Endothelial cell of umbilical vein (primary cell): ENCODE data around the gene HOXA1.

Source experiments
- FOS ChIP-seq: IDR thresholded peaks from 2 replicates; pipeline ENCODE4 v1.6.1; 2011; ENCODE audit warnings: mild to moderate bottlenecking, low read length, moderate library complexity, borderline replicate concordance; ENCODE audit not compliant: insufficient read depth
- POLR2A ChIP-seq: IDR thresholded peaks from 2 replicates; pipeline ENCODE4 v1.6.1; 2012; ENCODE audit warnings: low read depth, mild to moderate bottlenecking, control low read depth, low read length
- POLR2AphosphoS5 ChIP-seq: IDR thresholded peaks from 2 replicates; pipeline ENCODE4 v1.6.1; 2012; ENCODE audit warnings: low read depth, mild to moderate bottlenecking, control low read depth, low read length, moderate library complexity; ENCODE audit not compliant: insufficient read depth
- TF ChIP-seq, protein P1 (sequence below), 2 donors: IDR thresholded peaks; 1 replicate in 1 of 2; 2 replicates in 1 of 2; pipeline ENCODE4 v1.5.1; 2011; ENCODE audit warnings: low read length in 2 of 2, mild to moderate bottlenecking in 2 of 2, moderate library complexity in 2 of 2, control low read depth in 1 of 2, inconsistent platforms in 1 of 2, low read depth in 1 of 2; ENCODE audit not compliant: insufficient read depth in 1 of 2; ENCODE audit errors: extremely low read depth in 1 of 2

DNA sequence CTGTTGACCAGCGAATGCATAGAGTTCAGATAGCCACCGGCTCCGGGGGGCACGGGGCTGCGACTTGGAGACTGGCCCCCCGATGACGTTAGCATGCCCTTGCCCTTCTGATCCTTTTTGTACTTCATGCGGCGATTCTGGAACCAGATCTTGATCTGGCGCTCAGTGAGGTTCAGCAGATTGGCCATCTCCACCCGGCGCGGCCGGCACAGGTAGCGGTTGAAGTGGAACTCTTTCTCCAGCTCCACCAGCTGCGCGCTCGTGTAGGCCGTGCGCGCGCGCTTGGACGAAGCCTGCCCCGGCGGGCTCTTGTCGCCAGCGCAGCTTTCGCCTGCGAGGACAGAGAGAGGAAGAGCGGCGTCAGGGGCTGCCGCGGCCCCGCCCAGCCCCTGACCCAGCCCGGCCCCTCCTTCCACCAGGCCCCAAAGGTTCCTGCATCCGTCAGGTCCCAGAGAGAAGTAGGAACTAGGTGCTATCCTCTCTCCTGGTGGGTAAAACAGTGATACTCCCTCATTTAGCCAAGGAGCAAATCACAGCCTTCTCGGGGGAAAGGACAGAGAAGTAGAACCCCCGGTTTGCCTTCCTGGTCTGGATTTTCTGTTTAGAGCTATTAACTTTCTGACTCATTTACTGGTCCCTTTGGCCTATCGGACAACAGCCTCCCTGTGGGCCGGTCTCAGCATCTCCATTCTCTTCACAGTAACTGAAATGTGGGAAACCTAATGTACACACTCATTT lies 12.8 kb upstream of the HOXA1 start:
- peak; percentile 44 for TF ChIP-seq POLR2A
- TF ChIP-seq, protein P1, sequence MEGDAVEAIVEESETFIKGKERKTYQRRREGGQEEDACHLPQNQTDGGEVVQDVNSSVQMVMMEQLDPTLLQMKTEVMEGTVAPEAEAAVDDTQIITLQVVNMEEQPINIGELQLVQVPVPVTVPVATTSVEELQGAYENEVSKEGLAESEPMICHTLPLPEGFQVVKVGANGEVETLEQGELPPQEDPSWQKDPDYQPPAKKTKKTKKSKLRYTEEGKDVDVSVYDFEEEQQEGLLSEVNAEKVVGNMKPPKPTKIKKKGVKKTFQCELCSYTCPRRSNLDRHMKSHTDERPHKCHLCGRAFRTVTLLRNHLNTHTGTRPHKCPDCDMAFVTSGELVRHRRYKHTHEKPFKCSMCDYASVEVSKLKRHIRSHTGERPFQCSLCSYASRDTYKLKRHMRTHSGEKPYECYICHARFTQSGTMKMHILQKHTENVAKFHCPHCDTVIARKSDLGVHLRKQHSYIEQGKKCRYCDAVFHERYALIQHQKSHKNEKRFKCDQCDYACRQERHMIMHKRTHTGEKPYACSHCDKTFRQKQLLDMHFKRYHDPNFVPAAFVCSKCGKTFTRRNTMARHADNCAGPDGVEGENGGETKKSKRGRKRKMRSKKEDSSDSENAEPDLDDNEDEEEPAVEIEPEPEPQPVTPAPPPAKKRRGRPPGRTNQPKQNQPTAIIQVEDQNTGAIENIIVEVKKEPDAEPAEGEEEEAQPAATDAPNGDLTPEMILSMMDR (IDR thresholded peaks at IDR 0.05; ENCODE audit: extremely low read depth in 1 of 2, insufficient read depth in 1 of 2, low read depth in 1 of 2, low read length in 2 of 2): peak in 1 of 2 donors; percentile 8
- peak; percentile 40 for TF ChIP-seq POLR2AphosphoS5
- peak; percentile 25 for TF ChIP-seq FOS
